ENCODE results near the gene LAMTOR4. TPM values are rescaled to one million over a fixed set of nuclear protein-coding genes. Genes with fewer than 3 reads are reported as not detected.
A peak's percentile ranks its signal among the peaks of the same experiment; 100 is the strongest.

The LAMTOR4 gene
- total RNA-seq, 2 donors from 2014 or later: 125 to 205 TPM

- Histone ChIP-seq H3K27ac (no peak overlapping the region), H3K9me3 (no peaks in the 10 kb centered on the region), H3K36me3 (no peaks in the 10 kb centered on the region), H3K4me3 (no peak overlapping the region), H3K4me1 (ENCODE audit: control insufficient read depth in 1 of 2, low read depth in 2 of 2) (peaks cover 13 to 31% of the 10 kb centered on the region in 2 donors), H3K27me3 (replicated peaks; ENCODE audit: insufficient read depth) (no peaks in the 10 kb centered on the region)
- ATAC-seq (ENCODE audit: insufficient number of reproducible peaks, low FRiP score, low read depth) (no peak), DNase-seq (ENCODE audit: low spot score) (no peak)
- TF ChIP-seq CTCF (IDR thresholded peaks at IDR 0.05): no peak
These were observed 25.2 kb downstream of the LAMTOR4 start for GRCh38 chr7:100173806-100174495.

- no peak for TF ChIP-seq CTCF (IDR thresholded peaks at IDR 0.05)
- H3K27ac ChIP-seq: no peak overlapping the region
- peaks cover 11 to 27% of the 10 kb centered on the region in 2 donors for H3K4me1 ChIP-seq (ENCODE audit: control insufficient read depth in 1 of 2, low read depth in 2 of 2)
- H3K9me3 ChIP-seq: no peaks in the 10 kb centered on the region
- H3K4me3 ChIP-seq: no peak overlapping the region
- DNase-seq (ENCODE audit: low spot score) (no peak), ATAC-seq (ENCODE audit: insufficient number of reproducible peaks, low FRiP score, low read depth) (no peak)
- no peaks in the 10 kb centered on the region for H3K36me3 ChIP-seq
- H3K27me3 ChIP-seq (replicated peaks; ENCODE audit: insufficient read depth): no peaks in the 10 kb centered on the region
These were observed 25.9 kb downstream of the LAMTOR4 start for GRCh38 chr7:100174582-100174981.

- TF ChIP-seq CTCF (IDR thresholded peaks at IDR 0.05): no peak
These were observed 26.7 kb downstream of the LAMTOR4 start for GRCh38 chr7:100175296-100175935.

GRCh38 chr7:100176096-100177044 is 27.7 kb downstream of the LAMTOR4 start:
- no peak for TF ChIP-seq CTCF (IDR thresholded peaks at IDR 0.05)
- no peaks in the 10 kb centered on the region for H3K36me3 ChIP-seq
- peaks cover 11 to 20% of the 10 kb centered on the region in 2 donors for H3K4me1 ChIP-seq (ENCODE audit: control insufficient read depth in 1 of 2, low read depth in 2 of 2)
- no peak for ATAC-seq (ENCODE audit: insufficient number of reproducible peaks, low FRiP score, low read depth)
- no peak for DNase-seq (ENCODE audit: low spot score)
- H3K27ac ChIP-seq: no peak overlapping the region
- no peaks in the 10 kb centered on the region for H3K9me3 ChIP-seq
- H3K27me3 ChIP-seq (replicated peaks; ENCODE audit: insufficient read depth): no peaks in the 10 kb centered on the region
- peak overlapping the region; percentile 84 for H3K4me3 ChIP-seq

More at GRCh38 chr7:100175296-100175935, 26.7 kb downstream of the LAMTOR4 start:
- no peaks in the 10 kb centered on the region for H3K36me3 ChIP-seq
- no peaks in the 10 kb centered on the region for H3K9me3 ChIP-seq
- DNase-seq (ENCODE audit: low spot score): no peak
- no peak overlapping the region for H3K27ac ChIP-seq
- no peaks in the 10 kb centered on the region for H3K27me3 ChIP-seq (replicated peaks; ENCODE audit: insufficient read depth)
- ATAC-seq (ENCODE audit: insufficient number of reproducible peaks, low FRiP score, low read depth): no peak
- no peak overlapping the region for H3K4me3 ChIP-seq
- peaks cover 11 to 27% of the 10 kb centered on the region in 2 donors for H3K4me1 ChIP-seq (ENCODE audit: control insufficient read depth in 1 of 2, low read depth in 2 of 2)

All from thoracic aorta (tissue), 2 donors.